Stimulated activated CD8-positive, alpha-beta memory T cell treated with anti-CD3 and anti-CD28 coated beads, Interleukin-7, amount 100 ng/mL, for 1 hour (primary cell): ENCODE measurements around the gene CNTN4.
"Not testable (repeated sequence)": the region's sequence is repeated elsewhere in the genome, so short reads cannot be mapped to it uniquely, and the experiment has no call there.

Experiments
- DNase-seq, 2 donors: peaks; one replicate each; pipeline ENCODE4 v3.0.0-alpha.2; 2020; ENCODE audit warnings: low read depth in 2 of 2

The CNTN4 gene

DNA sequence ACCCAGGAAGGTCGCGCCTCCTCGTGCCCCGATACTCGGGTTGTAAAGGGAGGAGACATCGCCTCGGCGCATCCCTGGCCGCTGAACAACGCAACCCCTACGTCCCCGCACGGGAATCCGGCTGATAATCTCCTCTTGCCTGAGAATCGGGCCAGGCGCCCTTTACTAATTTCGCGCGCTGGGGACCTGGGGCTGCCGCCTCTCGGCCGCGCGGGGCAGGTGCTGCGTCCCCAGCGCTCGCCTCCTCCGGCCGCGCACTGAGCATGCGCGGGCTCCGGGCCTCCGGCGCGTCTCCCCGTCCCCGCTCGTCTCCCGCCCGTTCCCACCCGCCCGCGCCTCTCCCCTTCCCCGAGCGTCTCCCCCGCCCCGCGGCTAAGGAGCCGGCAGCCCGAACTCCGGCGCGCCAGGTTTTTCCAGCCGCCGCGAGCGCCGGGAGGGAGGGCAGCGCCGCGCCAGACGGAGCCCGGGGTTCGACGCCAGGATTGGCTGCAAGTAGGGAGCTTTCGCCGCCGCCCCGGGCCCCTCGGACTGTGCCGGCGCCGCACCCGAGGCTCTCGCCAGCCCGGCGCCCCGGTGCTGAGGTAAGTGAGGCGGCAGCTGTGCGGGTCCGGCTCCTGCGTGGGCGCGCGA, at the start of gene CNTN4:
TSS of gene CNTN4 (plus strand) at position 469 of the 630 bp plus-strand sequence.
- no peak for DNase-seq

DNA sequence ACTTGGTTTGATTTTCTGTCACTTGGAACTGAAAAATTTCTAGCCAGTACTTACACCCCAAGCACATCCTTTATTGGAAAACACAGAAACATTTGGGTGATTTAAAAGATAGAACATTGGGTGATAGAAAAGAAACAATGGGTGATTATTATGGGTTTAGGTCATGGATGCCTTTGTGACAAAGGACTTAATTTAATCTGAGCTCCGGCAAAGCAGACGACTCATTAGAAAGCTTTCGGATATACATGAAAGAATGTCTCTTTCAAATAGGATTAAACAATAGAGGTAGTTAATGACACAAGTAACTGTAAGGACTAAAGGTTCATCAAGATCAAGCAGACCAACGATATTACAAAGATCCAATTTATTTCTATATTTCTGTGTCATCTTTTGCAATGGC, 37.3 kb upstream of the CNTN4 start:
- DNase-seq: no peak

DNA sequence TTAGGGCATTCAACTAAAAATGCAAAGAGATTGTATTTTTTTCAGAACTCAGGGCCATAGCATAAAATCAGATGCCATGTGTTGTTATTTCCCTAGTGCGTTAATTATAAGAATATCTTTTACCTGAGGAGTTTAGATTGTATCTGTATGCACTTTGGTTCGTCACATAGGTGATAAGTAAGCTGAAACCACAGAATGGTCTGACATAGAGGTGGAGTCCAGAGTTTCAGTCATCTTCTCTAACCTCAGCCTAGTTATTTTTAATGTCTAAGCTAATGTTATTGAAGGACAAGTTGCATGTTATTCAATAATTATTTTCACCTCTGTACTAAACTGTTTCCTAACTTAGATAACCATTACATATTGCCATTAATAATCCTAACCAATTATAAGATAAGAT, 27.1 kb upstream of the CNTN4 start:
- no peak for DNase-seq

DNA sequence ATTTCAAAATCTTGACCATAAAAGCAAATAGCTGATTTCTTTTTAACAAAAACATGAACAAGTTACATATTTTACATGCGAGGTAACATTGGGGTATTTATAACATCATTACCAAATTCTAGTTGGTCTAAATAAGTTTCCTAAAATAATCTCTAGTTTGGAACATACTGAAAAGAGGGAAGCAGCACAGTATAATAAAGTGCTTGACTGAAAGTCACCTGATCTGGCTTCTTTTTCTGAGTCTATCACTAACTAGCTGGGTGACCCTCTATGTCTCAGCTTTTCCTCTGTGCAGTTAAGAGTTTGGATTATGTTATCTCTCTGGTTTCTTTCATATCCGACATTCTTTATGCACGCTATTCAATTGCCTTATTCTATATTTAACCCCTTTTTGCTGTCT, 19.8 kb upstream of the CNTN4 start:
- DNase-seq: no peak

DNA sequence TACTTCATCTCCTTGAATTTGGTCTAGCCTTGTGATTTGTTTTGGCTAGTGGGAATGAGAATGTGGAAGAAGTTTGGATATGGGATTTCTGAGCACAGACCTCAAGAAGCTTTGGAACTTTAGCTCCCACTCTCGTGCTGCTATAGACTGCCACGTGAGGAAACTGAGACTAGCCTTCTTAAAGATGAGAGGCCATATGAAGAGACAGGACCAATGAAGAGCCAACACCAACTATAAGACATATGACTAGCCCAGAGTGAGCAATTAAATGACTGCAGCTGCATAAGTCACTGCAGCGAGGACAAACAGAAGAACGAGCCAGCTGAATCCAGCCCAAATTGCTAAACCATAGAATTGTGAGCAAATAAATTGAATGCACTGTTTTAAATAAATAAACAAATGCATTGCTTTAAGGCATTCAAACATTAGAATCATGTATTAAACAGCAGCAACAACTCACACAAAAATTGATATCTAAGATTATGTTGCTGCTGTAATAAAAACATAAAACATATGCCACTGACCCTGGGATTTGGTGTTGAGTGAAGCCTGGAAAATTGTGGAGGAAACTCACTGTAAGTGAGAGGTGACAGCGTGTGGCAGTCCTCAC, 15.7 kb upstream of the CNTN4 start:
- no peak for DNase-seq

DNA sequence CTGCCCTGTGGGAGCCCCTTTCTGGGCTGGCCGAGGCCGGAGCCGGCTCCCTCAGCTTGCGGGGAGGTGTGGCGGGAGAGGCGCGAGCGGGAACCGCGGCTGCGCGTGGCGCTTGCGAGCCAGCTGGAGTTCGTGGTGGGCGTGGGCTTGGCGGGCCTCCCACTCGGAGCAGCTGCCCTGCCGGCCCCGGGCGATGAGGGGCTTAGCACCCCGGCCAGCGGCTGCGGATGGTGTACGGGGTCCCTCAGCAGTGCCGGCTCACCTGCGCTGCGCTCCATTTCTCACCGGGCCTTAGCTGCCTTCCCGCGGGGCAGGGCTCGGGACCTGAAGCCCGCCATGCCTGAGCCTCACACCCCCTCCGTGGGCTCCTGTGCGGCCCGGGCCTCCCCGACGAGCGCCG, 15.1 kb upstream of the CNTN4 start:
- not testable (repeated sequence) for DNase-seq

DNA sequence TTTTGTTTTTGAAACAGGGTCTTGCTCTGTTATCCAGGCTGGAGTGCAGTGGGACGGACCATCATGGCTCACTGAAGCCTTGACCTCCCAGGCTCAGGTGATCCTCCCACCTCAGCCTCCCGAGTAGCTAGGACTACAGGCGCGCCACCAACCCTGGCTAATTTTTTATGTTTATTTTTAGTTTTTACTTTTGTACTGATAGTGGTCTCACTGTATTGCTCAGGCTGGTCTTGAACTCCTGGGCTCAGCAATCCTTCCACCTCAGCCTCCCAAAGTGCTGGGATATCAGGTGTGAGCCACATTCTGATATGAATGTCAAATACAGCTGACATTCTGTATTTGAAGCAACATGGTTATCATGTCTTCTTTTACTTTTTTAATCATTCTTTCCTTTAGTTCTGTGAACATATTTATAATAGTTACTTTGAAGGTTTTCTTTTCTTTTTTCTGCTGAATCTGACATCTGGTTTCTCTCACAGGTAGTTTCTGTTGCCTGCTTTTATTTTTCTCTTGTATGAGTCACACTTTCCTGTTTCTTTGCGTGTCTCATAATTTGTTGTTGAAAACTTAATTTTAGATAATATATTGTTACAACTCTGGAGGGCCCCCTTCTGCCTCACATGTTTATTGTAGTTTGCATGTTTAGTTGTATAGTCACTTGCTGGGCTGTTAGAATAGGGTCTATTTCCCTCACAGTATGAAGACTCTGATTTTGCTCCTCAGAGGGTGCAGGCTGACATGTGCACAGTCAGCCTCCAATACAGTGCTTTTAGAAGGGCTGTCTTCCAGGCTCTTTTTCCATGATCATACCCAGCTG, 8.4 kb upstream of the CNTN4 start:
- no peak for DNase-seq

DNA sequence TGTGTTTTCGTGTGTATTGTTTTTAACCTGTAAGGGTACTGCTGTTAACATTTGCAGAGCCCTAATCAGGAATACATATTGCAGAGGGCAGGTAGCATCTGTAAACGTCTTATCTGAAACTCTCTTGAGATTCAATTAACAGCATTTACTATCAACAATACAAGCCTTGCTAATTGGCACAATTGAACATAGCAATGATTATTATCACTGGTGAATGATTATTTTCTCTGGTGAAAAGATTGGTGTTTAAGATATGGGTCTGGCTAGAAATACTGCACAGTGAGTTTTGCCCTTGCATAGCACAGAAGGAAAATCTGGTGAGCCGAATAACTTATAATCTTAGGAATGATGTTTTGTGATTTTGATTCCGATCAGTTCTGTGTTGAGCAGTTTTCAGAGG, 5.9 kb upstream of the CNTN4 start:
- DNase-seq: no peak

DNA sequence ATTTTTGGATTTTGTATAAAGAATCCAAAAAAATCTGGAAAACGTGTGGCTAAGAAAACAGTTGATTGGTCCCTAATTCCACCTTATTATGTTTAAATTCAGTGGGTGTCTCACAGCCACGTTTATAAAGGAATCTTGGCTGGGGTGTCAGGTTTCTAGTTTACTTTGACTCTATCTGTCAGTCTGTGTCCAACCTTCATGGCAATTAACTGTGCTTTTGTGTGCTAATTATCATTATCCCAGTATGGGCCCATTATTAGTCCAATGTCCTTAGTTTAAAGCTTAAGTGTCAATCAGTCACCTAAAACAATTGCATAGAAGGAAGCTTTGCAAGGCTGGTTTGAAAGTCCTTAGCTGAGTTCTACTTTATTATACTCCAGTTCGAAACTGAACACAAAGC, 3.7 kb upstream of the CNTN4 start:
- DNase-seq: no peak

DNA sequence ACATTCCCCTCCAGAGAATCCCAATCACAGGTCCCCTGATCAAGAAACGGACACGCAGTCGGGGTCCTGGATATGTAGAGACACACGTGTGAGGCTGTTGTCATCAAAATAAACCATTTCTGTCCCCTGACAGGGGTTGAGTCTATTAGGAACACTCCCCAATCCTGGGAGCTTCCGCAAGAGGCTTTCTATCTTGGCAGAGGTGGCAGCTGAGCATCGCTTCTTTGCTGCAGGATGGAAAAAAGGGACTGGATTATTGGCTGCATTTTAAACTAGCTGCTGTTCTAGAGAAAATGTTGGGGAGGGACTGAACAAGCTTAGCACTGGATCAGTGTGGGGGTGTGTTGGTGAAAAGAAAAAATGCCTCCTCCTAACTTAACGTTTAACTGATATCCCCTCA, 2.5 kb upstream of the CNTN4 start:
- DNase-seq: no peak

DNA sequence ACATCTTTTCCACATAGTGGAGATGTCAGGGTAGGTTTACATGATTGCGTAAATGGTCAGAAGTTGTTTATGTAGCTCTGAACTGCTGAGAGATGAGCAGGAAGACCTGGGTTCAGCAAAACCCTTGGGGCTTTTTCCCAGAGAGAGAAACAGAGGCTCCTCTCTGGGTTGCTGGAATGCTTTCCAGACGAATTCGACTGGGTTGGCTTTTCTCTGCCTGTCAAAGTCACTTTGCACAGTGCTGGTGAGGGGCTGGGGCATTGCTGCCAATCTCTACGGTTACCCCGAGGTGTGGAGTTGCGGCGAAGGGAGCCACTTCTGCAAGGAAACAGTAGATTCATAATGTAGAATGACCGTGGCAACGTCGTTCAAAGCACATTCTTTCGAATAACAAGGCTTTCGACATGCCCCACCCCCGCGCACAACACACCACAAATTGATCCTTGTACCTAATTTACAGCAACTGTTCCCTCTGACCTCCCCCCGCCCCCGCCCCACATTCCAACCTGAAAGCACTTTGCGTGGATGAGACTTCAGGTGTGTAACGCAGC, 950 bp upstream of the CNTN4 start:
- no peak for DNase-seq

DNA sequence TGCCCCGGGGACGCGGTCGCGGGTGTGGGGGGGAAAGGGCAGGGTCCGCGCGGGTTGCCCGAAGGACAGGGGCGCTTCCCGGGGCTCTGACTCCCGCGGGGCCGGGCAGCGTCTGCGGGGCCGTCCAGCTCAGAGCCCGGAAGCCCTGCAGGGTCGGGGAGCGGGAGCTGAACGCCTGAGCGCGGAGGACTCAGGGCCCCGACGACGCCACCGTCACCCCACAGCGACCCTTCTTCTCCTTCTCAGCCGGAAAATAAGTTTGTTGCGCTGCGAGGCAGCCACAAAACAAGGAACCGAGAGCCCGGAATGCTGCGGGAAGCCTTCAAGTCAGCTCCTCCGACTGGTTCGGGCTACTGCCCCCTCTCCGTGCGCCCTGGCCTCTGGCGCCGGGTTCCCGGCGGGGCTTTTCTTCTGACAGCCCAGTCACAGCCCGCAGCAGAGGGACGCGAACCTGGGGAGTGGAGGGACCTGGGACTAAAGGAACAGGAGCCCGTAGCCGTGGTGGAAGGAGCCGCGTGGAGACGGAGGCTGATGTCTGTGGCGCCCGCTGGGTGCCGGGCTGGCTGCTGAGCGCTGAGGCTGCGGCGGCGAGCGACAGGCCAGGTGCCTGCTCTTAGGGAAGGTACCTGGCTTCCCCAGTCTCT, 484 bp downstream of the CNTN4 start:
- DNase-seq: no peak

DNA sequence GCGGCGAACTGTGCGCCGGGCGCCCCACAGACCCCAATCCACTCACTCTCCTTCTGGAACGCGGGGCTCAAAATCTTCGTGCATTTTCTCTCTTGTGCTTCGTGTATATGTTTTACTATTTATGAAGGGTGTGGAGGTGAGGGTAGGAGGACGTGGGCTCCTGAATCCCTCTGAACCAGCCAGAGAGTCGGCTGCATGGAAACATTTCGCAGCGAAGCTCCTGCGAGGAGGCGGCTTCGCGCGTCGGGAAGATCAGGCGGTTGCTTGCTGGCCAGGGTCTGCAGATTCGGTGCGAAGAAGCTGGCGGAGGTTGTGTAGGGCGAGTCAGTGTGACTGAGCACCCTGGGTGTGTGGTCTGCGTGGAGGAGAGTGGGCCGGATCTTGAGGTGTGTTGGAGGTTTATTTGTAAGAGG, 1.1 kb downstream of the CNTN4 start:
- DNase-seq: no peak

DNA sequence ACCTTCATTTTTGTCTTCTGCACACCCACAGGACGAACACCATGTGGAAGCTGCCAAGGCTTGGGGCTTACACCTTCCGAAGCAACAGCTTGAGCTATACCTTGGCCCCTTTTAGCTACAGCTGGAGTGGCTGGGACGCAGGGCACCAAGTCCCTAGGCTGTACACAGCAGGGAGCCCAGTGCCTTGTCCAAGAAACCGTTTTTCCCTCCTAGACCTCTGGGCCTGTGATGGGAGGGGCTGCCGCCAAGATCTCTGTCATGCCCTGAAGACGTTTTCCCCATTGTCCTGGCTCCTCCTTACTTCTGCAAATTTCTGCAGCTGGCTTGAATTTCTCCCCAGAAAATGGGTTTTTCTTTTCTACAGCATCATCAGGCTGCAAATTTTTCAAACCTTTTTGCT, 7.8 kb downstream of the CNTN4 start:
- no peak for DNase-seq

DNA sequence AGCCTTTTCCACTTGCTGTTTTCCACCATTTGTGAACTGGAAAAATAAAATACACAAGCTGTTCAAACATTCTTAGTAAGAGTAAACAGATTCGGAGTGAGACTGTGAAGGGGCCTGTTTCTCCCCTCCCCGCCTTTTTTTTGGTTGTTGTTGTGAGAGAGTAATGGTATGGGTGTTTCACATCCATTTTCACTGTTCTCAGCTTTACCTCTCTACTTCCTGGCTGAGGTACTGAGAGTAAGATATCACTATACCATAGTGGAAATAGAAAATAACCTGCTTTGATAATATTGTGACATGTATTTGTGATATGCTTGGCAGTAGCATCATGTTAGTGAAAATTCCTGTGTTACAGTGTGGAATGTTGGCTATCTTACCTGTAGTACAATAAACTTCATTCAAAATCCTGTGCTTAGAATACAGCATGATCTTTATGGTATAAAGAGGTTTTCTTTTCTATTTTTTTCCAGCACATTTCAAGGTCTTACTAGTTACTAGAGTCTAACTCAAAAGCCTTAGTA, 12.0 kb downstream of the CNTN4 start:
- no peak for DNase-seq

DNA sequence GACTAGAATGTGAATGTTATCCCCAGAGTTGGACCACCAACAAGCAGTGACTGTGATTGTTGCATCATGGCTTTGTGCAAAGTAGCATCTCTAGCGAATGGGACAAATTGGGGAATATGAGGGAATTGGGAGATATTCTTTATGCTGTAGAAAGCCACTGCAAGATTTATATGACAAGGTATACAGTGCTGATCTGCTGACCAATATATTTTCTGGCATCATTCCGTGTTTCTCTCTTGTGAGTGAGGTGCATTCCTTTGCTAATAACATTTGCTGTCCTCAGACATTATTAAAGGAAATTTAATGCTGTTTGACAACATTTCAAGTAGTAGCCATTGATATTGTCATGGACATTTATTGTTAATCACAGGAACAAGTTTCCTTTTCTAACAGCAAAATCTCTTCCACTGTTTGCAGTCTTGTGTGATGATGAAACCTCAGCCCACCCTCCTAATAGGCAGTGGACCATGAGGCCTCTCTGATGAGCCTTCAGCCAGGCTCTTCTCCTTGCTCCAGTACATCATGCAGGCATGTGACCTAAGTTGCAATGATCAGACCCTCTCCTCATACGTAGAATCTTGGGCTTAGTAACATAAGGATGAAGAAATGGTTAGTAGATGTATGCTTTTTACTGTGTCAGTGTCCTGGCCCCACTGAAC, 16.1 kb downstream of the CNTN4 start:
- DNase-seq: no peak

DNA sequence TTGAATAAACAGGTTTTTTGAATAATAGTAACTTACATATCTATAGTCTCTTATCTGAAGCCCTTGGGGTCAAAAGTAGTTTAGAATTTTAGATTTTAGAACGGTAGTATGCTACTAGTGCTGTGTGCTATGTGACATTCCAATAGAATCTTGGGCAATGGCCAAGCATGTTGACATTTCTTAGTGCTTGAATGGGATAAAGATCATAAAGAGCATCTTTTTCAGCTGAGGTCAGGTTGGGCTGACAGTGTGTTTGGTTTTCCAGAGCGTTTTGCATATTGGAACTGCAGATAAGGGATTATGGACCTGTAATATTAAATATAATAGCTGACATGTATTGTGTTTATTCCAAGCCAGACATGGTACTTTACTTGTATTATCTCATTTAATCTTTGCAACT, 32.1 kb downstream of the CNTN4 start:
- no peak for DNase-seq

DNA sequence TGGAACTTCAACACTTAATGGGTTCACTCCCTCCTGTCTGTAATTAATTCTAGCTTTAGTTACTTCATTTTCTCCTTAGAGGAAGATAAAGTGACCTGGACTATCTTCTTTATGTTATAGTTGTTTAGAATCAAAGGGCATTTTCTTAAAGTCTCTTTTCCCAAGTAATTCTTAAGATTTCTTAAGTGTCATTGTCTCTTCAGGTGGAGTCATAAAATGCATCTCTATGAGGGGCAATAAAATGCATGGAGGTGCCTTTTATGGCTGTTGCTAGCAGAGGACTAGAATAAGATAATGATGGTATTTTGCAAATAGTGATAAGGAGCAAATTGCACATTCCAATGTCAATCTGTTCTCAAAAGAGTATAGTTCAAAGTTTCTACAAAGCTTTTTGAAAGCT, 34.5 kb downstream of the CNTN4 start:
- no peak for DNase-seq

DNA sequence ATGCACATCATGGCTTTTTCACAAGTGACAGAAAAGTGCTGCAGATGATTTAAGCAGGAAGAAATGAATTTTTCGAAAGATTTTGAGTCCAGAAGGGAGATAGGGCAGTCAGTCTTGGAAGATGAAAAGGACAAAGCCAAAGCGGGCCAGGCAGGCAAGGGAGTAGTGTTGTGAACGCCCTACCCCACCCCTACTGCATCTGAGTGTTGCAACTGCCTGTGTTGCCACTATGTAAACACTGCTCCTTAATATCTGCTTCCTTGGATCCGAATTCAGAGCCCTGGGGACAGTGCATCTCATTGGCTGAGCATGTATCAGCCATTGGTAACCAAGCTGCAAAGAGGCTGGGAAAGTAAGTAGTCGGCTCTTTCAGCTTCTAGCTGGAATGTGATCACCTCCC, 39.0 kb downstream of the CNTN4 start:
- DNase-seq: no peak

DNA sequence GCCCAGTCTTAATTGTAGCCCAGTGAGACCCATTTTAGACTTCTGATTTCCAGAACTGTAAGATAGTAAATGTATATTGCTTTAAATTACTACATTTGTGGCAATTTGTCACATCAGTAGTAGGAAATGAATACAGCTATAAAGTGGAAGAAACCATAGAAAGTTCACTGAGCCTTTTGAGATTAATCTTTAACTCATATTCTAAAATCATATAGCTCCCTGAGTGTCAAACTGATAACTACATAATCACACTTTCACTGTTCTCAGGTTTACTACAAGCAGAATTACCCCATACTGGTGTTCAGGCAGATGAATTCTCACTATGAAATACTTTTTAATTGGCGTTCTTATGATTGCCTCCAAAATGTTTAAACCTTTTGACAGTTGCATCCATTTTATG, 42.8 kb downstream of the CNTN4 start:
- no peak for DNase-seq

DNA sequence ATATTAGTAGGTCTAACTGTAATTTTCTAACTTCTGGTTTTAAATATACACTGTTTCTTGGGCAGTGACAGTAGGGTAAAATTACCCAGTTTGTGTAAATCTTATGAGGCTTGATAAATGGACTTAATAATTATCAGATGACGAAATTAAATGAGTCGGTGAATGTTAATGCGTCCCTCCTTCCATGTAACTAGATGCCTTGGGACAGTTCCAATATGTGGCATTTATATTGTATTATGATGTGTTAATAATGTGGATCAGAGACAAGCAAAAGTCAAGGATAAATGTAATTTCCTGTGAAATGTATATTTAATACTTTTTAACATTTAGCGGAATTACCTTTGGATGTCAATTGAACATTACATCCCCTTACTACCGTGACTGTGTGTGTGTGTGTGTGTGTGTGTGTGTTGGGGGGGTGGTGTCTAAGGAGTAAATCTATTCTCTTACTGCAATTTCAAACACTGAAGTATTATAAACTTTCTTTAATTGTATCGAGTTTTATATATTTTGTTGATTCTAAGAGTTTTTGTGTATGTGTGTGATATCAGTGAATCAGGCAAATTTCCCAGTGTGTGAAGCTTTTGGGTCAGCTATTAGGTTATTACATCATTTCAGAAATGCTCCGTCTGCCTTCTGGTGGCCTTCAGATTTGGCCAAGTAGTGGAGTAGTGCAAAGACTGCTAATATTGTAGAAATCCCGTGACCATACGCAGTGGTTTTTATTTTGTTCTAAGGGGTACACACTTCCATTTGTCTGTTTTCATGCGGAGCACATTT, 50.1 kb downstream of the CNTN4 start:
- no peak for DNase-seq
